AG04449 (cell line): Measurements from ENCODE around the gene CBFA2T2.
"Not testable (repeated sequence)": the region's sequence is repeated elsewhere in the genome, so short reads cannot be mapped to it uniquely, and the experiment has no call there.

Source experiments
- CTCF ChIA-PET: fragments of 350-600 bp; formaldehyde crosslinking; extraction: SDS; loops from one replicate; lab custom pipeline; 2021; ENCODE audit warnings: antibody characterized with exemption; lab: Yijun Ruan, JAX
- POLR2A ChIA-PET: fragments of 400-600, 350-600 bp; formaldehyde crosslinking; extraction: SDS; loops from one replicate; lab custom pipeline; 2020; ENCODE audit warnings: antibody characterized with exemption, inconsistent platforms; lab: Yijun Ruan, JAX
- DNase-seq: peaks from one replicate; pipeline ENCODE4 v3.0.0-alpha.2; 2010; ENCODE audit warnings: low read depth, low spot score
- H3K4me3 ChIP-seq: 2 replicates; pipeline ENCODE4 v1.5.1; 2011; ENCODE audit warnings: low read depth, mild to moderate bottlenecking, control low read depth, low read length
- TF ChIP-seq, protein P1 (sequence below): IDR thresholded peaks from one replicate; pipeline ENCODE4 v1.5.1; 2011; ENCODE audit warnings: mild to moderate bottlenecking, moderate library complexity, low read length, control low read depth, inconsistent platforms; ENCODE audit not compliant: insufficient read depth; ENCODE audit errors: missing control alignments

CBFA2T2 gene

DNA sequence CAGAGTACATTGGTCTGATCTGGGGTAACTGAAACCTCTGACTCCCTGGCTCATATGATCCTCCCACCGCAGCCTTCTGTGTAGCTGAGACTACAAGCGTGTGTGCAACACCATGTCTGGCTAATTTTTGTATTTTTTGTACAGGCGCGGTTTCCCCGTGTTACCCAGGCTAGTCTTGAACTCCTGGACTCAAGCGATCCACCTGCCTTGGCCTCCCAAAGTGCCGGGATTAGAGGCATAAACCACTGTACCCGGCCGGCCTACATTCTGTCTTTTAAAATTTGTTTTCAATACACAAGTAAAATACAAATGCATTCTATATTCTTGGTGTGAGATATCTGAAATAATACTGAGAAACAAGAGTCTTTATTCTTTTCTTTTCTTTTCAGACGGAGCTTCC lies 1.7 kb upstream of the CBFA2T2 start:
- CTCF ChIA-PET: interaction anchor here (1.9 kb wide), 1 partner anchor 165 kb away, joined by 7 read pairs; no protein-coding TSS in a partner anchor

GRCh38 chr20:33488661-33489494 lies 1.0 kb upstream of the CBFA2T2 start:
- CTCF ChIA-PET: interaction anchor here (1.0 to 1.9 kb wide), 5 partner anchors 18 to 179 kb away, joined by 3 to 11 read pairs (median 5); partner anchors contain the start of gene ACTL10
- peak overlapping the region; percentile 72 for H3K4me3 ChIP-seq
- POLR2A ChIA-PET: interaction anchor here (1.0 to 1.7 kb wide), 5 partner anchors 12 to 178 kb away, joined by 3 to 5 read pairs (median 3); partner anchors contain the start of gene ACTL10
- not testable (repeated sequence) for DNase-seq

More for the DNA sequence above, 1.7 kb upstream of the CBFA2T2 start:
- TF ChIP-seq, protein P1, sequence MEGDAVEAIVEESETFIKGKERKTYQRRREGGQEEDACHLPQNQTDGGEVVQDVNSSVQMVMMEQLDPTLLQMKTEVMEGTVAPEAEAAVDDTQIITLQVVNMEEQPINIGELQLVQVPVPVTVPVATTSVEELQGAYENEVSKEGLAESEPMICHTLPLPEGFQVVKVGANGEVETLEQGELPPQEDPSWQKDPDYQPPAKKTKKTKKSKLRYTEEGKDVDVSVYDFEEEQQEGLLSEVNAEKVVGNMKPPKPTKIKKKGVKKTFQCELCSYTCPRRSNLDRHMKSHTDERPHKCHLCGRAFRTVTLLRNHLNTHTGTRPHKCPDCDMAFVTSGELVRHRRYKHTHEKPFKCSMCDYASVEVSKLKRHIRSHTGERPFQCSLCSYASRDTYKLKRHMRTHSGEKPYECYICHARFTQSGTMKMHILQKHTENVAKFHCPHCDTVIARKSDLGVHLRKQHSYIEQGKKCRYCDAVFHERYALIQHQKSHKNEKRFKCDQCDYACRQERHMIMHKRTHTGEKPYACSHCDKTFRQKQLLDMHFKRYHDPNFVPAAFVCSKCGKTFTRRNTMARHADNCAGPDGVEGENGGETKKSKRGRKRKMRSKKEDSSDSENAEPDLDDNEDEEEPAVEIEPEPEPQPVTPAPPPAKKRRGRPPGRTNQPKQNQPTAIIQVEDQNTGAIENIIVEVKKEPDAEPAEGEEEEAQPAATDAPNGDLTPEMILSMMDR: no peak
- no peak overlapping the region for H3K4me3 ChIP-seq
- POLR2A ChIA-PET: no interaction called here
- no peak for DNase-seq

DNA sequence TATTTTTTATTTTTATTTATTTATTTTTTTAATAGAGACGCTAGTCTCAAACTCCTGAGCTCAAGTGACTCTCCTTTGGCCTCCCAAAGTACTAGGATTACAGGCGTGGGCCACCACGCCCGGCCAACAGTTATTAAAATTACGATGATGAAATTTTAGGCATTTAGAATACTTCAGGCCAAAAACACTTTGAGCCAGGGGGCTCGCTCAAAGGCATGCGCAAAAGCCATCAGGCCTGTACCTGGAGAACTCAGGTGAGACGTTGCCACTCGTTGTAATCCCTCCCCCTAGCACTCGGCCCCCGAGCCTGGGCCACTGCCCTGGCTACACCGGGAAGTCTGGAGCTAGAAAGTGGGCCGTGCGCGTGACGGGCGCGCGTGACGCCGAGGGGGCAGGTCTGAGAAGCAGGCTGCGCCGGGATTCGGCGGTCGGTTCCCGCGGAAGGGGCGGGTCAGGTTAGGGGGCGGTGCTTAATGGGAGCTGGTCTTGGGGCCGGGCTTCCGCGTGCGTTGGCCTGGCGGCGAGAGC lies 337 bp upstream of the CBFA2T2 start:
- POLR2A ChIA-PET: interaction anchor here (0.6 to 1.7 kb wide), 11 partner anchors 12 to 240 kb away, joined by 3 to 5 read pairs (median 3); partner anchors contain the start of genes ACTL10 and SNTA1
- TF ChIP-seq, protein P1: no peak
- H3K4me3 ChIP-seq: peak overlapping the region; percentile 72
- CTCF ChIA-PET: interaction anchor here (1.0 to 1.9 kb wide), 5 partner anchors 17 to 178 kb away, joined by 3 to 11 read pairs (median 5); partner anchors contain the start of gene ACTL10
- peak; percentile 69 for DNase-seq

DNA sequence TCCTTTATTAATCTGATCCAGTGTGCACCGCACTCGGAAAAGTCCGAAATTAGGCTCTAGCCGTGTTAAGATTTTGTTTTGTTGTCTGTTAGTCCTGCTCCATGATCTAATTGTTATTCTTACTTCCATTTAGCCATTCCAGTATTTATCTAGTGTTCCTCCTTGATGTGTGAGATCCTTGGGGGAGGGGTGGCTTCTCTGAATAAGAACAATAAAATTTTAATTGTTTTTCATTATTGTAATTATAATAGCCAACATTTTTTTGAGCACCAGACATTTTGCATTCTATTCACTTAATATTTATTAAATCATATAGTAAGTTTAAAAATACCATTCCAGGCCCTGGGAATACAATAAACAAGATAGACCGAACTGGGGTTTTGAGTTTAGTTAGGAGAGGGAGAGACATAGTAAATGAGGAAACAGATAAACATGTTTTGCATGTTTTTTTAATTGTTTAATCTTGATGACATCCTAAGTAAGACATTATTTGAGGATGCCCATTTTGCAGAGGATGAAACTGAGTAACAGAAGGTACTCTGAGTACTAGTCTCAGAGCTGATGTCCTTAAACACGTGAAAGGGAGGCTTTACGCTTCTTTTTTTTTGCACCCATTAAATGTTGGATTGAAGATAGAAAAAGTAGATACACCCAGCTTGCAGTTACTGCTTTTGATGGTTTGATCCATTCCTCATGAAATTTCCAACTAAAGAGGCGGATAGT lies 1.2 kb downstream of the CBFA2T2 start:
- TF ChIP-seq, protein P1: no peak
- peak overlapping the region; percentile 73 for H3K4me3 ChIP-seq
- ChIA-PET CTCF (interaction anchor here (0.9 kb wide), 1 partner anchor 12 kb away, joined by 3 read pairs; no protein-coding TSS in a partner anchor), POLR2A (interaction anchor here (0.7 to 1.7 kb wide), 2 partner anchors 10 to 76 kb away, joined by 3 to 5 read pairs; no protein-coding TSS in a partner anchor)
- DNase-seq: no peak

GRCh38 chr20:33493076-33493766 lies 3.3 kb downstream of the CBFA2T2 start:
- TF ChIP-seq, protein P1: no peak
- CTCF ChIA-PET: no interaction called here
- no peak overlapping the region for H3K4me3 ChIP-seq
- DNase-seq: no peak
- POLR2A ChIA-PET: no interaction called here

- CTCF ChIA-PET: interaction anchor here (1.0 kb wide), 1 partner anchor 10 kb away, joined by 3 read pairs; no protein-coding TSS in a partner anchor
- DNase-seq, H3K4me3 ChIP-seq, POLR2A ChIA-PET: not testable (repeated sequence)
These were observed 6.9 kb downstream of the CBFA2T2 start for GRCh38 chr20:33496776-33497175.
